DOHH2 (cell line): Measurements from ENCODE around the gene RPL32.

Experiments
- H3F3A ChIP-seq: fragments of 200-600 bp; sonication (generic), shearing (Covaris generic); 2 replicates; pipeline ENCODE4 v1.6.0; 2016; ENCODE audit warnings: antibody characterized with exemption, mild to moderate bottlenecking; ENCODE audit not compliant: control insufficient read depth, insufficient read depth
- H3K27ac ChIP-seq: fragments of 200-600 bp; sonication (generic); 2 replicates; pipeline ENCODE4 v1.5.1; 2014; ENCODE audit warnings: low read depth, mild to moderate bottlenecking, low read length, moderate library complexity
- H3K27me3 ChIP-seq: fragments of 200-600 bp; sonication (generic); 2 replicates; pipeline ENCODE4 v1.6.1; 2014; ENCODE audit warnings: mild to moderate bottlenecking, low read length, mixed read lengths; ENCODE audit not compliant: control insufficient read depth
- H3K36me3 ChIP-seq: fragments of 200-600 bp; sonication (generic); 2 replicates; pipeline ENCODE4 v1.6.1; 2014; ENCODE audit warnings: mild to moderate bottlenecking, low read length, moderate library complexity, mixed read lengths; ENCODE audit not compliant: control insufficient read depth
- H3K4me1 ChIP-seq: fragments of 200-600 bp; sonication (generic); 2 replicates; pipeline ENCODE4 v1.6.1; 2014; ENCODE audit warnings: mild to moderate bottlenecking, low read length, mixed read lengths; ENCODE audit not compliant: control insufficient read depth
- H3K4me2 ChIP-seq: fragments of 200-600 bp; sonication (generic); 2 replicates; pipeline ENCODE4 v1.6.0; 2014; ENCODE audit warnings: mild to moderate bottlenecking, low read length, moderate library complexity
- H3K4me3 ChIP-seq: fragments of 200-600 bp; sonication (generic); 2 replicates; pipeline ENCODE4 v1.5.1; 2014; ENCODE audit warnings: mild to moderate bottlenecking, low read length, mixed read lengths
- H3K79me2 ChIP-seq: fragments of 200-600 bp; sonication (generic); 2 replicates; pipeline ENCODE4 v1.6.1; 2014; ENCODE audit warnings: mild to moderate bottlenecking, low read length, mixed read lengths; ENCODE audit not compliant: control insufficient read depth
- H3K9me2 ChIP-seq: fragments of 200-600 bp; sonication (generic); replicated peaks from 2 replicates; pipeline ENCODE4 v1.6.1; 2014; ENCODE audit warnings: mild to moderate bottlenecking, low read length, mixed read lengths; ENCODE audit not compliant: control insufficient read depth
- H3K9me3 ChIP-seq: fragments of 200-600 bp; sonication (generic); 2 replicates; pipeline ENCODE4 v1.6.1; 2014; ENCODE audit warnings: antibody characterized with exemption, low read length, mixed read lengths; ENCODE audit not compliant: control insufficient read depth, insufficient read depth
- H4K20me1 ChIP-seq: fragments of 200-600 bp; sonication (generic); 2 replicates; pipeline ENCODE4 v1.6.0; 2014; ENCODE audit warnings: low read depth, mild to moderate bottlenecking, antibody characterized with exemption, low read length, moderate library complexity; ENCODE audit not compliant: control insufficient read depth, insufficient read depth
- CTCF ChIP-seq: fragments of 200-600 bp; sonication (generic); IDR thresholded peaks from one replicate; pipeline ENCODE4 v1.5.1; 2014; ENCODE audit warnings: antibody characterized with exemption, mild to moderate bottlenecking, low read depth, low read length; ENCODE audit not compliant: poor library complexity, severe bottlenecking
- EZH2phosphoT487 ChIP-seq: fragments of 200-600 bp; sonication (generic); IDR thresholded peaks from 2 replicates; pipeline ENCODE4 v1.6.1; 2017; ENCODE audit warnings: borderline replicate concordance, mild to moderate bottlenecking, antibody characterized with exemption, low read length, moderate library complexity, mixed read lengths

Gene RPL32

GRCh38 chr3:12797892-12798558 is 43.3 kb downstream of the RPL32 start:
- Histone ChIP-seq H3K27ac (no peak overlapping the region), H3K4me1 (peaks cover 28% of the 10 kb centered on the region), H3K4me2 (peak overlapping the region; percentile 53), H4K20me1 (no peaks in the 10 kb centered on the region), H3K4me3 (0 out of 2 replicates have a peak overlapping the region, but pooled peaks have one; percentile 3), H3F3A (peaks cover 16% of the 10 kb centered on the region), H3K27me3 (peaks cover 7% of the 10 kb centered on the region), H3K9me2 (no peaks in the 10 kb centered on the region), H3K9me3 (no peaks in the 10 kb centered on the region), H3K36me3 (no peaks in the 10 kb centered on the region), H3K79me2 (no peaks in the 10 kb centered on the region)
- TF ChIP-seq CTCF (no peak), EZH2phosphoT487 (no peak)

- H3K79me2 ChIP-seq: no peaks in the 10 kb centered on the region
- no peak overlapping the region for H3K27ac ChIP-seq
- H3K9me3 ChIP-seq: no peaks in the 10 kb centered on the region
- peak overlapping the region; percentile 93 for H3K4me2 ChIP-seq
- H3K9me2 ChIP-seq: no peaks in the 10 kb centered on the region
- peaks cover 28% of the 10 kb centered on the region for H3K4me1 ChIP-seq
- H3K4me3 ChIP-seq: peak overlapping the region; percentile 78
- peaks cover 16% of the 10 kb centered on the region for H3F3A ChIP-seq
- no peaks in the 10 kb centered on the region for H4K20me1 ChIP-seq
- no peaks in the 10 kb centered on the region for H3K36me3 ChIP-seq
- TF ChIP-seq EZH2phosphoT487 (no peak), CTCF (no peak)
- H3K27me3 ChIP-seq: peaks cover 7% of the 10 kb centered on the region
Measured at GRCh38 chr3:12797124-12797891, 44.1 kb downstream of the RPL32 start.

- Histone ChIP-seq H3K9me2 (no peaks in the 10 kb centered on the region), H3K4me1 (peaks cover 28% of the 10 kb centered on the region), H3K27me3 (peaks cover 7% of the 10 kb centered on the region), H3K4me3 (peak within 1 kb of the TSS; percentile 78), H3K79me2 (no peaks in the 10 kb centered on the region), H4K20me1 (no peaks in the 10 kb centered on the region), H3K4me2 (peak within 1 kb of the TSS; percentile 93), H3K27ac (no peak within 1 kb of the TSS), H3F3A (peaks cover 16% of the 10 kb centered on the region), H3K36me3 (no peaks in the 10 kb centered on the region), H3K9me3 (no peaks in the 10 kb centered on the region)
- no peak for TF ChIP-seq CTCF
- TF ChIP-seq EZH2phosphoT487: no peak
Measured at GRCh38 chr3:12796171-12797123, 44.9 kb downstream of the RPL32 start, which contains the start of gene CAND2. Gene CAND2 (plus strand): TSS chr3:12796680. CDS start chr3:12796721, 41 bp downstream.
